CD4-positive, CD25-positive, alpha-beta regulatory T cell (primary cell): Measurements from ENCODE around the gene NUDT19. TPM values are rescaled to one million over a fixed set of nuclear protein-coding genes. Genes with fewer than 3 reads are reported as not detected.

Source experiments
- ATAC-seq, 2 donors: fragments of 150-1000 bp; cut with Tn5 transposase; one replicate each; pipeline ENCODE4 v1.10.0; 2021; ENCODE audit warnings: low read depth in 2 of 2, moderate number of reproducible peaks in 2 of 2, moderate library complexity in 1 of 2
- DNase-seq, 3 donors: peaks; one replicate each; pipeline versions ENCODE4 v3.0.0 to v3.0.0-alpha.2; 2012 to 2022; ENCODE audit warnings: mixed read lengths in 1 of 3
- H3K27ac ChIP-seq: one replicate; pipeline ENCODE4 v1.7.0; 2013; ENCODE audit warnings: mild to moderate bottlenecking, low read length; ENCODE audit not compliant: insufficient read depth, poor library complexity, severe bottlenecking
- H3K27me3 ChIP-seq: one replicate; pipeline ENCODE4 v1.7.0; 2013; ENCODE audit warnings: low read length; ENCODE audit not compliant: control insufficient read depth, insufficient read depth
- H3K36me3 ChIP-seq: one replicate; pipeline ENCODE4 v1.7.0; 2013; ENCODE audit warnings: mild to moderate bottlenecking, low read length, moderate library complexity; ENCODE audit not compliant: control insufficient read depth, insufficient read depth
- H3K4me1 ChIP-seq: 2 replicates; pipeline ENCODE4 v1.7.0; 2013; ENCODE audit warnings: mild to moderate bottlenecking, low read length; ENCODE audit not compliant: insufficient read depth, control insufficient read depth, poor library complexity, severe bottlenecking
- H3K4me3 ChIP-seq: one replicate; pipeline ENCODE4 v1.7.0; 2013; ENCODE audit warnings: low read depth, mild to moderate bottlenecking, low read length, moderate library complexity
- H3K9me3 ChIP-seq, 2 experiments: 1 replicate in 1 of 2; 2 replicates in 1 of 2; pipeline ENCODE4 v1.7.0; 2013; ENCODE audit warnings: low read length in 2 of 2, mild to moderate bottlenecking in 1 of 2, moderate library complexity in 1 of 2; ENCODE audit not compliant: control insufficient read depth in 2 of 2
- H3K27ac Mint-ChIP-seq, 3 donors: one replicate each; pipeline ENCODE4 v1.8.0; 2020 to 2022; ENCODE audit warnings: mild to moderate bottlenecking in 3 of 3, mixed read lengths in 3 of 3, moderate library complexity in 2 of 3
- H3K27me3 Mint-ChIP-seq: one replicate; pipeline ENCODE4 v1.8.0; 2022; ENCODE audit warnings: mild to moderate bottlenecking, mixed read lengths
- H3K36me3 Mint-ChIP-seq: one replicate; pipeline ENCODE4 v1.8.0; 2020; ENCODE audit warnings: mixed read lengths
- H3K4me1 Mint-ChIP-seq, 4 donors: one replicate each; pipeline ENCODE4 v1.8.0; 2020 to 2022; ENCODE audit warnings: mixed read lengths in 4 of 4, mild to moderate bottlenecking in 1 of 4
- H3K4me3 Mint-ChIP-seq, 4 donors: one replicate each; pipeline ENCODE4 v1.8.0; 2020 to 2022; ENCODE audit warnings: mild to moderate bottlenecking in 4 of 4, mixed read lengths in 4 of 4, moderate library complexity in 3 of 4
- H3K9me3 Mint-ChIP-seq, 7 donors: one replicate each; pipeline ENCODE4 v1.8.0; 2020 to 2022; ENCODE audit warnings: mixed read lengths in 7 of 7, mild to moderate bottlenecking in 3 of 7, moderate library complexity in 2 of 7
- polyA plus RNA-seq, 4 donors: library from polyadenylated mRNA; unstranded; fragments of 300-500 nt; fragmentation: Illumina TruSeq; gene quantifications; one replicate each; pipeline ENCODE4 v1.2.3, GENCODE V29; 2021
- total RNA-seq: library from RNA; stranded (reverse); gene quantifications from one replicate; pipeline ENCODE4 v1.2.3, GENCODE V29; 2022

NUDT19 gene
- total and polyA plus RNA-seq, 5 donors from 2014 or later = 3.1 to 7.3 (median 4.2) TPM

DNA sequence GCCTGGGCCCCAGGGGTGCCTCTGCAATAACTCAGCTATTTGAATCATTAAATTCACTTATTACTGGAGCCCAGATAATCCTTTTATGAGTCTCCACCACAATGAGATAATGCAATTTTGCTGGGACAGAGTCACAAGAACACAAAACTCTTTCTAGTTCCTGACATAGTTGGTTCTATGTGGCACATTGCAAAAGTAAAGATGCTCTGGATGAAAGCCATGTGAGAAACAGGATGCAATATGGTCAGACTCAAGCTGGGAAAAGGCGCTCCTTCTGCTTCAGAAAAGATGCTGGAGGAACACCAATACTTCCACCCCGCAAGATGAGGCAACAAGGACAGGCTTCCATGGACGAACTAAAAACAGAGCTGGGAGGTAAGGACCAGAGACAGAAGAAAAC is 22.3 kb upstream of the NUDT19 start:
- peaks cover 4 to 64% (median 33%) of the 10 kb centered on the region in 4 donors for H3K4me1 Mint-ChIP-seq

GRCh38 chr19:32671883-32672593 is 19.6 kb upstream of the NUDT19 start:
- Histone ChIP-seq H3K36me3 (peaks cover 5% of the 10 kb centered on the region), H3K4me1 (peaks cover 55% of the 10 kb centered on the region), H3K9me3 (no peaks in the 10 kb centered on the region), H3K27ac (no peak overlapping the region), H3K4me3 (no peak overlapping the region), H3K27me3 (no peaks in the 10 kb centered on the region)
- DNase-seq (no peak), ATAC-seq (no peak)
- H3K4me3 Mint-ChIP-seq = peak overlapping the region; percentile 69 to 91 (median 88)
- peaks cover 0 to 65% (median 35%) of the 10 kb centered on the region in 4 donors for H3K4me1 Mint-ChIP-seq
- H3K36me3 Mint-ChIP-seq = peaks cover 14% of the 10 kb centered on the region
- peaks cover 9% of the 10 kb centered on the region for H3K27me3 Mint-ChIP-seq
- H3K27ac Mint-ChIP-seq = peak overlapping the region in 1 of 3 donors; percentile 74
- no peaks in the 10 kb centered on the region for H3K9me3 Mint-ChIP-seq

More for the DNA sequence above, 22.3 kb upstream of the NUDT19 start:
- Mint-ChIP-seq H3K36me3 (peaks cover 19% of the 10 kb centered on the region), H3K9me3 (no peaks in the 10 kb centered on the region), H3K27ac (no peak overlapping the region), H3K27me3 (no peaks in the 10 kb centered on the region), H3K4me3 (peak overlapping the region in 3 of 4 donors; percentile 8 to 79 (median 26))
- H3K27me3 ChIP-seq = no peaks in the 10 kb centered on the region
- peaks cover 34% of the 10 kb centered on the region for H3K4me1 ChIP-seq
- H3K9me3 ChIP-seq = no peaks in the 10 kb centered on the region
- peaks cover 18% of the 10 kb centered on the region for H3K36me3 ChIP-seq
- H3K27ac ChIP-seq = no peak overlapping the region
- ATAC-seq (no peak), DNase-seq (no peak)
- no peak overlapping the region for H3K4me3 ChIP-seq

DNA sequence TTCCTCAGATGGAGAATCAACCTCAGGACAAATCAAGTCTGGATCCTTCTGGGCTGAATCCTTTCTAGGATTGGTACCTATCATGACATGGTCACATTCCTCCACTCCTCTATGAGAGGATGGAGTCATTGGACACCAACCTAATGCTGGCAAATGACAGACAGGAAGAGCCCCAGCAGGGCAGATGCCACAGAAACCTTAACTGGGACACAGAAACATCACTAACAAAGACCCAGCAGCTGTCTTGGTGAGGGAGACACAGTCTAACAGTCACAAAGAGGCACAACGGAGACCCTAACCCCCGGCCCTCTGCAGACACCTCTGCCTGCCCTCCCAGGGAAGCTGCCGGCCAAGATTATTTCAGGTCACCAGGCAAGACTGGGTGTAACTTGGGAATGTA is 18.8 kb upstream of the NUDT19 start:
- no peaks in the 10 kb centered on the region for H3K9me3 Mint-ChIP-seq
- H3K4me1 Mint-ChIP-seq = peaks cover 0 to 70% (median 39%) of the 10 kb centered on the region in 4 donors
- H3K4me3 Mint-ChIP-seq = peak overlapping the region; percentile 7 to 91 (median 88)
- peaks cover 12% of the 10 kb centered on the region for H3K36me3 Mint-ChIP-seq
- no peaks in the 10 kb centered on the region for H3K9me3 ChIP-seq
- H3K4me3 ChIP-seq = peak overlapping the region; percentile 70
- DNase-seq (no peak), ATAC-seq (no peak)
- peaks cover 4% of the 10 kb centered on the region for H3K27me3 ChIP-seq
- no peak overlapping the region for H3K27ac ChIP-seq
- H3K27me3 Mint-ChIP-seq = peaks cover 14% of the 10 kb centered on the region
- peaks cover 2% of the 10 kb centered on the region for H3K36me3 ChIP-seq
- peaks cover 57% of the 10 kb centered on the region for H3K4me1 ChIP-seq
- peak overlapping the region in 1 of 3 donors; percentile 76 for H3K27ac Mint-ChIP-seq

DNA sequence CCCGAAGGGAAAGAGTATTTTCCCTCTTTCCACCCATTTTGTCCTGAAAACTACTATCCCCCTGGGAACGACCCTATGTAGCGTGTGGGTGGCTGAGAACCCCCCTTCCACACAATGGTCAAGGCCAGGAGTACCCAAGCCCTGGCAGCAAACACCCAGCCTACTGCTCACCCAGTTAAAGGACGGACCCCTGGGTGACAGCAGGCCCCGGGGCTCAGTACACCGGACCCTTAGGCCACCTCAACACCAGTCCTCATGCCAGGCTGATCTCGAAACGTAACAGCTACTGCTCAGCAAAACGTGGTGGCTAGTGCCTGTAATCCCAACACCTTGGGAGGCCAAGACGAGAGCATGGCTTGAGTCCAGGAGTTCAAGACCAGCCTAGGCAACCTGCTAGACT is 18.0 kb upstream of the NUDT19 start:
- Mint-ChIP-seq H3K9me3 (no peaks in the 10 kb centered on the region), H3K4me1 (peaks cover 0 to 65% (median 39%) of the 10 kb centered on the region in 4 donors), H3K27me3 (peaks cover 18% of the 10 kb centered on the region), H3K27ac (peak overlapping the region in 1 of 3 donors; percentile 76), H3K36me3 (peaks cover 12% of the 10 kb centered on the region), H3K4me3 (peak overlapping the region; percentile 89 to 97 (median 94))
- no peak for DNase-seq
- Histone ChIP-seq H3K4me1 (peaks cover 57% of the 10 kb centered on the region), H3K27me3 (peaks cover 4% of the 10 kb centered on the region), H3K9me3 (no peaks in the 10 kb centered on the region), H3K36me3 (no peaks in the 10 kb centered on the region), H3K27ac (no peak overlapping the region), H3K4me3 (peak overlapping the region; percentile 70)
- ATAC-seq = no peak

GRCh38 chr19:32674153-32674930 is 17.3 kb upstream of the NUDT19 start:
- peak in 1 of 3 donors; percentile 17 for DNase-seq
- no peak for ATAC-seq
- peak overlapping the region; percentile 49 to 83 (median 71) for H3K27ac Mint-ChIP-seq
- Histone ChIP-seq H3K4me3 (peak overlapping the region; percentile 70), H3K9me3 (no peaks in the 10 kb centered on the region), H3K27me3 (peaks cover 4% of the 10 kb centered on the region), H3K4me1 (peaks cover 57% of the 10 kb centered on the region), H3K36me3 (no peaks in the 10 kb centered on the region), H3K27ac (peak overlapping the region; percentile 63)
- H3K36me3 Mint-ChIP-seq = peaks cover 7% of the 10 kb centered on the region
- H3K9me3 Mint-ChIP-seq = no peaks in the 10 kb centered on the region
- H3K27me3 Mint-ChIP-seq = peaks cover 22% of the 10 kb centered on the region
- H3K4me3 Mint-ChIP-seq = peak overlapping the region; percentile 89 to 97 (median 96)
- peaks cover 0 to 58% (median 36%) of the 10 kb centered on the region in 4 donors for H3K4me1 Mint-ChIP-seq

DNA sequence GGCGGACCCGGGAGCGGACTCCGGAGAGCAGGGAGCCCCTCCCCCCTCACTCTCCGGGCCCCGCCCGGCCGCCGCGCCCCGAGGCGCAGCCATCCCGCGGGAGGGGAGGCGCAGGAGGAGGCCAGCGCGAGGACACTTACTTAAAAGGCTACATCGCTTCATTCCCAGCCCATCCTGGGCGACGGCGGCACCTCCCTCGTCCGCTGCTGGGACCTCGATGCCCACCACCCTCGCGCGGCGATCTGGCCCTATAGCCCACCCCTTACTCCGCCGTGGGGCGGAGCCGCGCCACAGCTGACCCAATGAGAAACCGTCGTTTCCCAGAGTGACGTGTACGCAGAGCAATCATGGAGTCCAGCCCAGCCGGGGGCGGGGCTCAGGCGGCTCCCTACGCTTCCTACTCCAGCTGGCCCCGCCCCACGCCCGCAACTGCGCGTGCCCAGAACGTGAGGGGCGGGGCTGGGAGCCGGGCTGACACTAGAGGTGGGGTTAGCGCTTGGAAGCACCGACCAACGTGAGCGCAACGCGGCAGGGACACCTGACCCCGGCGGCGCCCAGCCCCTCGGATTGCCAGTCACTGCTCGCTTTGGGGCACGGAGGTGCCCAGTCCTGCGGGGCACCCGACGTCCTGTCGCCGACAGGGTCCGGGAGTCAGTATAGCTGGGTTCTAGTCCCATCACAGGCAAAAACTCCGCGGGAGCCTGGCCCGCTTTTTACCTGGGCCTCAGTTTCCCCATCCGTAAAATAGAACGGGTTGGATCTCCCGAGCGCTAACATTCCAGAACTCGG is 16.5 kb upstream of the NUDT19 start, which contains the start of gene ANKRD27:
Gene ANKRD27 (minus strand): TSS at position 250 of the 789 bp plus-strand sequence. CDS start 16,165 bp downstream, outside the sequence.
- no peaks in the 10 kb centered on the region for H3K9me3 ChIP-seq
- Mint-ChIP-seq H3K4me1 (peaks cover 0 to 50% (median 29%) of the 10 kb centered on the region in 4 donors), H3K9me3 (no peaks in the 10 kb centered on the region), H3K27me3 (peaks cover 26% of the 10 kb centered on the region), H3K36me3 (peaks cover 2% of the 10 kb centered on the region), H3K4me3 (peak within 1 kb of the TSS; percentile 93 to 97 (median 96)), H3K27ac (peak within 1 kb of the TSS; percentile 71 to 89 (median 76))
- H3K4me1 ChIP-seq = peaks cover 49% of the 10 kb centered on the region
- peaks cover 4% of the 10 kb centered on the region for H3K27me3 ChIP-seq
- peak within 1 kb of the TSS; percentile 72 for H3K27ac ChIP-seq
- H3K4me3 ChIP-seq = peak within 1 kb of the TSS; percentile 70
- peak; percentile 95 to 96 for ATAC-seq
- peak; percentile 97 to 98 (median 98) for DNase-seq
- H3K36me3 ChIP-seq = no peaks in the 10 kb centered on the region

- DNase-seq (peak; percentile 59 to 73 (median 73)), ATAC-seq (peak; percentile 17 to 29)
- Mint-ChIP-seq H3K4me3 (peak within 1 kb of the TSS; percentile 93 to 97 (median 96)), H3K36me3 (no peaks in the 10 kb centered on the region), H3K27ac (peak within 1 kb of the TSS; percentile 62 to 89 (median 76)), H3K27me3 (peaks cover 30% of the 10 kb centered on the region), H3K4me1 (peaks cover 0 to 47% (median 27%) of the 10 kb centered on the region in 4 donors), H3K9me3 (no peaks in the 10 kb centered on the region)
- H3K9me3 ChIP-seq = no peaks in the 10 kb centered on the region
- peaks cover 45% of the 10 kb centered on the region for H3K4me1 ChIP-seq
- H3K27ac ChIP-seq = peak within 1 kb of the TSS; percentile 72
- H3K27me3 ChIP-seq = peaks cover 4% of the 10 kb centered on the region
- H3K4me3 ChIP-seq = peak within 1 kb of the TSS; percentile 57
- no peaks in the 10 kb centered on the region for H3K36me3 ChIP-seq
Observed at GRCh38 chr19:32675720-32676185, 15.9 kb upstream of the NUDT19 start, which contains the start of gene RGS9BP. Gene RGS9BP, plus strand, starts transcription at chr19:32675848. Its CDS starts 416 bp downstream, at chr19:32676264.
